HepG2 (cell line): ENCODE data around the gene PLXNA1.

Experiments
- ASH2L ChIP-seq: fragments of 300-600, 200-600 bp; sonication (generic); IDR thresholded peaks from 2 replicates; pipeline ENCODE4 v1.7.0; 2017; ENCODE audit warnings: low read depth, mild to moderate bottlenecking, moderate library complexity, mixed read lengths, low read length; ENCODE audit not compliant: insufficient read length
- JUND ChIP-seq: sonication (generic); formaldehyde crosslinking; IDR thresholded peaks from 2 replicates; pipeline ENCODE4 v1.8.0; 2022; ENCODE audit warnings: mild to moderate bottlenecking, missing genetic modification reagents
- MIER3 ChIP-seq: IDR thresholded peaks from 2 replicates; pipeline ENCODE4 v1.6.1; 2016; ENCODE audit warnings: missing compliant biosample characterization, borderline replicate concordance
- RORA ChIP-seq: sonication (generic); formaldehyde crosslinking; IDR thresholded peaks from 2 replicates; pipeline ENCODE4 v1.5.0; 2020; ENCODE audit warnings: mild to moderate bottlenecking, missing genetic modification reagents, moderate library complexity
- TSC22D2 ChIP-seq: sonication (generic); formaldehyde crosslinking; IDR thresholded peaks from 2 replicates; pipeline ENCODE4 v1.5.1; 2020; ENCODE audit warnings: missing genetic modification reagents, mild to moderate bottlenecking, borderline replicate concordance
- TF ChIP-seq, protein P1 (sequence below): sonication (generic); formaldehyde crosslinking; IDR thresholded peaks from 2 replicates; pipeline ENCODE4 v1.5.0; 2020; ENCODE audit warnings: mild to moderate bottlenecking, missing genetic modification reagents, moderate library complexity
- TF ChIP-seq, protein P2 (sequence below): sonication (generic); formaldehyde crosslinking; IDR thresholded peaks from 2 replicates; pipeline ENCODE4 v1.5.1; 2020; ENCODE audit warnings: mild to moderate bottlenecking, missing genetic modification reagents, moderate library complexity

DNA sequence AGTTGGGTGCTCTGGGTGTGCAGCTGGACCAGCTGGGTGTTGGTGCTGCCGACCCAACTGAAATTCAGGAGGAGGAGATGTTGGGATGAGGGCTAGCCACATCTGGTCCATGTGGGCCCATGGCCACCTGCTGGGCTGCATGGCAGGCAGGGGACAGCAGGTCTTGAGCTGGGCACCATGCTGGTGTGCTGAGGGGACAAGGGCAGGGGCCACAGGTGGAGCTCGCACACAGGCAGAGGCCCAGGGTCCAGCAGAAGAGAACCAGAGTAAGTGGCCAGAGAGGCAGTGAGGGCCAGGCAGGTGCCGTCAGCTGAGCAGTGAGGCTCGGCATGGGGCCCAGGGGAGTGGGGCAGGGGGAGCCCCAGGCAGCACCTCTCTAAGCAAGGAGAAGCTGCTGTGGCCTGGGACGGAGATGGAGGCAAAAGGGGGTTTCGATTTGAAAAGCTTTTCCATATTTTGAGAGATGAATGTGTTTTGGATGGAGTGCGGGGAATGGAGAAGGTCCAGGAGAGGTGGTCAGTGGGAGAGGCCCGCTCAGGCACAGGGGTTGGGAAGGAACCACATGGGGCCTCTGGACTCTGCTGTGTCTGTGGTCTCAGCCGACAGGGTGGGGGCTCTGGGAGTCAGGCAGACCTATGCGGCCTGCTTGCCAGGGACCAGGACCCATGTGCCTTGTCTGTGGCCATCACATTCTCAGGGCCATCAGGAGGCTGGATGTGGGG is 30.5 kb upstream of the PLXNA1 start:
- no peak for TF ChIP-seq TSC22D2 (CRISPR knock-in tag)
- TF ChIP-seq MIER3 (CRISPR knock-in tag) = no peak
- TF ChIP-seq RORA (CRISPR knock-in tag) = no peak
- TF ChIP-seq JUND (CRISPR knock-in tag) = no peak
- TF ChIP-seq, protein P1, sequence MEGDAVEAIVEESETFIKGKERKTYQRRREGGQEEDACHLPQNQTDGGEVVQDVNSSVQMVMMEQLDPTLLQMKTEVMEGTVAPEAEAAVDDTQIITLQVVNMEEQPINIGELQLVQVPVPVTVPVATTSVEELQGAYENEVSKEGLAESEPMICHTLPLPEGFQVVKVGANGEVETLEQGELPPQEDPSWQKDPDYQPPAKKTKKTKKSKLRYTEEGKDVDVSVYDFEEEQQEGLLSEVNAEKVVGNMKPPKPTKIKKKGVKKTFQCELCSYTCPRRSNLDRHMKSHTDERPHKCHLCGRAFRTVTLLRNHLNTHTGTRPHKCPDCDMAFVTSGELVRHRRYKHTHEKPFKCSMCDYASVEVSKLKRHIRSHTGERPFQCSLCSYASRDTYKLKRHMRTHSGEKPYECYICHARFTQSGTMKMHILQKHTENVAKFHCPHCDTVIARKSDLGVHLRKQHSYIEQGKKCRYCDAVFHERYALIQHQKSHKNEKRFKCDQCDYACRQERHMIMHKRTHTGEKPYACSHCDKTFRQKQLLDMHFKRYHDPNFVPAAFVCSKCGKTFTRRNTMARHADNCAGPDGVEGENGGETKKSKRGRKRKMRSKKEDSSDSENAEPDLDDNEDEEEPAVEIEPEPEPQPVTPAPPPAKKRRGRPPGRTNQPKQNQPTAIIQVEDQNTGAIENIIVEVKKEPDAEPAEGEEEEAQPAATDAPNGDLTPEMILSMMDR (CRISPR knock-in tag) = no peak
- no peak for TF ChIP-seq ASH2L
- TF ChIP-seq, protein P2, sequence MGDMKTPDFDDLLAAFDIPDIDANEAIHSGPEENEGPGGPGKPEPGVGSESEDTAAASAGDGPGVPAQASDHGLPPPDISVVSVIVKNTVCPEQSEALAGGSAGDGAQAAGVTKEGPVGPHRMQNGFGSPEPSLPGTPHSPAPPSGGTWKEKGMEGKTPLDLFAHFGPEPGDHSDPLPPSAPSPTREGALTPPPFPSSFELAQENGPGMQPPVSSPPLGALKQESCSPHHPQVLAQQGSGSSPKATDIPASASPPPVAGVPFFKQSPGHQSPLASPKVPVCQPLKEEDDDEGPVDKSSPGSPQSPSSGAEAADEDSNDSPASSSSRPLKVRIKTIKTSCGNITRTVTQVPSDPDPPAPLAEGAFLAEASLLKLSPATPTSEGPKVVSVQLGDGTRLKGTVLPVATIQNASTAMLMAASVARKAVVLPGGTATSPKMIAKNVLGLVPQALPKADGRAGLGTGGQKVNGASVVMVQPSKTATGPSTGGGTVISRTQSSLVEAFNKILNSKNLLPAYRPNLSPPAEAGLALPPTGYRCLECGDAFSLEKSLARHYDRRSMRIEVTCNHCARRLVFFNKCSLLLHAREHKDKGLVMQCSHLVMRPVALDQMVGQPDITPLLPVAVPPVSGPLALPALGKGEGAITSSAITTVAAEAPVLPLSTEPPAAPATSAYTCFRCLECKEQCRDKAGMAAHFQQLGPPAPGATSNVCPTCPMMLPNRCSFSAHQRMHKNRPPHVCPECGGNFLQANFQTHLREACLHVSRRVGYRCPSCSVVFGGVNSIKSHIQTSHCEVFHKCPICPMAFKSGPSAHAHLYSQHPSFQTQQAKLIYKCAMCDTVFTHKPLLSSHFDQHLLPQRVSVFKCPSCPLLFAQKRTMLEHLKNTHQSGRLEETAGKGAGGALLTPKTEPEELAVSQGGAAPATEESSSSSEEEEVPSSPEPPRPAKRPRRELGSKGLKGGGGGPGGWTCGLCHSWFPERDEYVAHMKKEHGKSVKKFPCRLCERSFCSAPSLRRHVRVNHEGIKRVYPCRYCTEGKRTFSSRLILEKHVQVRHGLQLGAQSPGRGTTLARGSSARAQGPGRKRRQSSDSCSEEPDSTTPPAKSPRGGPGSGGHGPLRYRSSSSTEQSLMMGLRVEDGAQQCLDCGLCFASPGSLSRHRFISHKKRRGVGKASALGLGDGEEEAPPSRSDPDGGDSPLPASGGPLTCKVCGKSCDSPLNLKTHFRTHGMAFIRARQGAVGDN (CRISPR knock-in tag) = no peak
